SIG-M5 treated with dmso at 0.1 percent for 504 hours (cell line): ENCODE measurements around the gene PCED1A.

Experiments
- DNase-seq: peaks from one replicate; lab custom pipeline; 2025; ENCODE audit not compliant: unreplicated experiment; lab: John Stamatoyannopoulos, UW

Gene PCED1A

GRCh38 chr20:2866236-2866635, 25.8 kb upstream of the PCED1A start:
- no peak for DNase-seq

GRCh38 chr20:2865630-2866029, 25.2 kb upstream of the PCED1A start:
- DNase-seq: no peak

- no peak for DNase-seq
These were observed 24.6 kb upstream of the PCED1A start for GRCh38 chr20:2865101-2865500.

- DNase-seq: no peak
These were observed 24.2 kb upstream of the PCED1A start for GRCh38 chr20:2864626-2865025.

GRCh38 chr20:2859330-2860121, 19.1 kb upstream of the PCED1A start:
- DNase-seq: no peak

GRCh38 chr20:2858591-2858990, 18.1 kb upstream of the PCED1A start:
- DNase-seq: no peak

GRCh38 chr20:2851086-2851485, 10.6 kb upstream of the PCED1A start:
- DNase-seq: no peak

- no peak for DNase-seq
These were observed 9.1 kb upstream of the PCED1A start for GRCh38 chr20:2849529-2849928.

- no peak for DNase-seq
These were observed 7.3 kb upstream of the PCED1A start for GRCh38 chr20:2847802-2848201.

- DNase-seq: no peak
These were observed 6.2 kb upstream of the PCED1A start for GRCh38 chr20:2846698-2847097.

- no peak for DNase-seq
These were observed 5.2 kb upstream of the PCED1A start for GRCh38 chr20:2845607-2846006.

GRCh38 chr20:2840967-2841531, 594 bp upstream of the PCED1A start:
- DNase-seq: peak; percentile 22

- no peak for DNase-seq
These were observed 720 bp downstream of the PCED1A start for GRCh38 chr20:2839732-2840137.

GRCh38 chr20:2838847-2839671, 1.4 kb downstream of the PCED1A start:
- no peak for DNase-seq

- DNase-seq: no peak
These were observed 2.2 kb downstream of the PCED1A start for GRCh38 chr20:2838170-2838797.

- no peak for DNase-seq
These were observed 3.1 kb downstream of the PCED1A start for GRCh38 chr20:2837221-2837960.

- DNase-seq: no peak
These were observed 4.4 kb downstream of the PCED1A start for GRCh38 chr20:2836035-2836434.

GRCh38 chr20:2835331-2835796, 5.1 kb downstream of the PCED1A start:
- DNase-seq: no peak

- DNase-seq: no peak
These were observed 5.9 kb downstream of the PCED1A start for GRCh38 chr20:2834401-2835110.

GRCh38 chr20:2833761-2834160, 6.7 kb downstream of the PCED1A start:
- no peak for DNase-seq
